GM12891 (cell line): ENCODE measurements around the gene OR7C2.

Experiments
- DNase-seq: peaks from one replicate; pipeline ENCODE4 v3.0.0; 2011; ENCODE audit warnings: low spot score; ENCODE audit not compliant: insufficient read length
- FAIRE-seq: peaks from 2 replicates; lab custom pipeline; 2011; peaks lifted over from hg19 to GRCh38; lab: Jason Lieb, UNC
- PAX5 ChIP-seq: IDR thresholded peaks from 2 replicates; pipeline ENCODE4 v1.6.1; 2011; ENCODE audit warnings: low read length, moderate library complexity, mild to moderate bottlenecking; ENCODE audit not compliant: insufficient read depth, severe bottlenecking
- POLR2A ChIP-seq: IDR thresholded peaks from 2 replicates; pipeline ENCODE4 v1.6.1; 2011; ENCODE audit warnings: low read depth, low read length, control low read depth
- POLR2AphosphoS5 ChIP-seq: IDR thresholded peaks from 2 replicates; pipeline ENCODE4 v1.6.1; 2011; ENCODE audit warnings: low read depth, low read length, control low read depth
- POU2F2 ChIP-seq: IDR thresholded peaks from 2 replicates; pipeline ENCODE4 v1.6.1; 2011; ENCODE audit warnings: low read depth, mild to moderate bottlenecking, control low read depth, low read length, moderate library complexity
- SPI1 ChIP-seq: IDR thresholded peaks from 2 replicates; pipeline ENCODE4 v1.6.1; 2011; ENCODE audit warnings: low read depth, low read length, control low read depth
- TAF1 ChIP-seq: IDR thresholded peaks from 2 replicates; pipeline ENCODE4 v1.6.1; 2011; ENCODE audit warnings: low read depth, low read length, control low read depth

OR7C2 gene

DNA sequence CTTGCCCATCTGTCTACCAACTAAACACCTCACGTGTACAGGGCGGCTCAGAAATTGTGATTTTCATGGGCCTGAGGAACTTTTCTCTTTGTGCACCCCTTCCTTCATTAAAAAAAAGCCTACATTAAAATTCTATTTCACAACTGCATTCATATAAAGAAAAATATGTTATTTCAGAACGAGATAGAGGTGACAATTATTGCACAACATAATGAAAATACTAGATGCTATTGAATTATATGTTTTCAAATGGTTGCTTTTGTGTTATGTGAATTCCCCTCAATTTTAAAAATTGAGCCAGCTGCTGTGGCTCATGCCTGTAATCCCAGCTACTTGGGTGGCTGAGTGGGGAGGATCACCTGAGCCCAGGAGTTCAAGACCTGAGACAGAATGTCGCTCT lies 33.2 kb downstream of the OR7C2 start:
- no peak for DNase-seq
- TF ChIP-seq POU2F2 (no peak), TAF1 (no peak), POLR2A (no peak), POLR2AphosphoS5 (no peak)
- FAIRE-seq: no peak

DNA sequence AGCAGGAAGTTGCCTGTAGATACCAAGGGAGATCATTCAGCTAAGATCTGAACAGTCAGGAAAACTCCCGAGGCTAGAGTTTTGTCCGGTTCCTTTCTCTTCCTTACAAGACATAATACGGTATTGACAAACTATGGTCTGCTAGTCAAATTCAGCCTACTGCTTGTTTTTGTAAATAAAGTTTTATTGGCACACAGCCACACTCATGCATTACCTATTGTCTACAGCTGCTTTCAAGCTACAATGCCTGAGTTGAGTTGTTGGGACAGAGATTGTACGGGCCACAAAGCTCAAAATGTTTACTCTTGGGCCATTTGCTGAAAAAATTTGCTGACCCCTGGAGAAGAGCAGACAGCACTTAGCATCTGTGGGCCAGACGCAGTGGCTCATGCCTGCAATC lies 35.8 kb downstream of the OR7C2 start:
- no peak for TF ChIP-seq POU2F2
- no peak for TF ChIP-seq POLR2A
- no peak for TF ChIP-seq TAF1
- no peak for TF ChIP-seq PAX5
- TF ChIP-seq POLR2AphosphoS5: no peak
- no peak for TF ChIP-seq SPI1
- DNase-seq (no peak), FAIRE-seq (no peak)

DNA sequence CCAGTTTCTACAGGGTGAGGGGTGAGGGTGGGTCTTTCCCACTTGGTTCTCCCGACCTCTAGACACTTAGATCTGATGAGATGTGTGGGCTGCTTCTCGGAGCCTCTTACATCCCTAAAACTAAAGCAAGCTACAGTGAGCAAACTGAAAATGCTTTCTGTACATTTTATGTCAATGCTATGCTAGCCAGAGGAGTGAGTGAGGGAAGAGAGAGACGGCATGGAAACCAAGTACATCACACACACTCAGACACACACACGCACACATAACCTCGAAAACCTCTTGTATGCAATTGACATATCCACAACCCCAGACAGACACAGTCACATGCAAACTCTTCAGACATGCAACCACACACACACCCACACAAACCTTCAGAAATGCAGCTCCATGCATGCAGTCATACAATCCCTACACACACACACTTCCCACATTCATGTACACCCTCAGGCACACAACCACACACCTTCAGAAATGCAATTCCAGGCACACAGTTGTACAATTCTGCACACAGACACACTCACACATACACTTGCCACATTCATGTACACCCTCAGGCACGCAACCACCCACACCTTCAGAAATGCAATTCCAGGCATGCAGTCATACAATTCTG lies 37.0 kb downstream of the OR7C2 start:
- FAIRE-seq (no peak), DNase-seq (no peak)
- TF ChIP-seq POU2F2 (no peak), POLR2AphosphoS5 (no peak), PAX5 (no peak), POLR2A (no peak), TAF1 (no peak), SPI1 (no peak)

DNA sequence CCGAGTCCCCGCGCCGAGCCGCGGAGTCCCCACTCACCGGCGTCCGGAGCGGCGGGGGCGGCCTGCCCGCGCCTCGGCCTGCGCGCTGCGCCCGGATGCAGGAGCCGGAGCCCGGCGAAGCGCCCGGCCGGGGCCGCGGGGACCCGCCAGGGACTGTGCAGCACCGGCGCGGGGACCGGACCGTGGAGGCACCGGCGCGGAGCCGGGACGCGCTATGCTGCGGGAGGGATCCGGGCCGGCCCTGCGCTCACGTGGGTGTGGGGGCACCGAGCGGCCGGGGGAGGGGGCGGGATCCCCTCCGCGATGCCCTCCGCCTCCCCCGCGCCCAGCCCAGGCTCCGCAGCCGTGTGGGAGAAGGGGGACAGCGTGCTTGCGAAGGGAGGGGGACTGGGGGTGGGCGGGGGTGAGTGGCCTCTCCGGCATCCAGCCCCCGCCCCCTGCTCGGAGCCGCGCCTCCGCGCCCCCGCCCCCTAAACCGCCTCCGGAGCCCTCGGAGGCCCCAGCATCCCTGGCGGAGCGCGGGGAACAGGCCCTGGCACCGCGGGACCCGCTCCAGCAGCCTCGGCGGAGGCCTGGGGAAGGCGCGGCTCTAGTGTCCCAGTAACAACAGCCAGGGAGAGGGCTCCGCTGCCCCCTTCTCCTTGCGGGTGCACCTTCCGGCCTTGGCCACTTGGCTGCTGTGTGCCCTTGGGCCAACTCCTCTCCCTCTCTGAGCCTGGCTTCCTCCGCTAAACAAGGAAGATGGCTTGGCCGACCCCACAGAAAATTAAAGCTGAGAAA lies 38.4 kb downstream of the OR7C2 start, which contains the start of gene SLC1A6:
Gene SLC1A6, minus strand, starts transcription at position 389 of the 780 bp plus-strand sequence. CDS start 6,954 bp downstream, outside the sequence.
- DNase-seq (no peak), FAIRE-seq (no peak)

GRCh38 chr19:14985133-14985532 lies 43.8 kb downstream of the OR7C2 start:
- DNase-seq (no peak), FAIRE-seq (no peak)
- no peak for TF ChIP-seq PAX5

More for the DNA sequence above, 38.4 kb downstream of the OR7C2 start, which contains the start of gene SLC1A6:
- TF ChIP-seq PAX5 (no peak), POU2F2 (no peak), TAF1 (no peak), POLR2AphosphoS5 (no peak), POLR2A (no peak), SPI1 (no peak)
